Spleen (tissue), 7 donors: Measurements from ENCODE around the gene OR13F1.

Source experiments
- POLR2A ChIP-seq, 3 donors: fragments of 450-650 bp; IDR thresholded peaks; one replicate each; pipeline ENCODE4 v1.5.1; 2017; ENCODE audit warnings: antibody characterized with exemption in 3 of 3, mild to moderate bottlenecking in 1 of 3
- TF ChIP-seq, protein P1 (sequence below), 11 experiments: fragments of 200-600 bp in 7 of 11; fragments of 450-650 bp in 4 of 11; sonication (generic) in 4 of 11; IDR thresholded peaks in 8 of 11; conservative IDR thresholded peaks in 3 of 11; 1 replicate in 7 of 11; 2 replicates in 4 of 11; pipeline versions ENCODE4 v1.4.0 to v1.8.0; 2016 to 2021; ENCODE audit warnings: antibody characterized with exemption in 11 of 11, inconsistent platforms in 4 of 11, mild to moderate bottlenecking in 1 of 11
- donor health status: DM: no; HTN: no; CAD: no; lungs with moderate emphysema.
- donor health status: DM: no; HTN: no; CAD: no.
- donor health status: DM: no; HTN: no; CAD: no.

DNA sequence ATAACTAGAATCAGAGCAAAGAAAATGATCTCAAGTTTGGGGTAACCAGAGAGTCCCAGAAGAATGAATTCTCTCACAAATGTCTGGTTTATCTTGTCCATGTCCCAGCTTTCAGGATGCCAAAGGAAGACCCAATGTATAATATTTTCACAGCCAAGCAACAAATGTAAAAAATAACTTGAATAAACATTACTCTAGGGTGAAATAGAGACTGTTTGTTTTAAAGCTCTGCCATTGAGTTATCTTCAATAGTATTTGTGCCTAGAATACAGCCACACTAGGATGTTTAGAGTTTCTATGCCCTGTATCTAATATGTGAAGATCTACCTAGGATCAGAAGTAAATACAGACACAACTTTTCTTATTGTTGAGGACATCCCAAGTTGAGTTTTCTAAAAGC is 23.0 kb downstream of the OR13F1 start, which contains the start of gene OR13C4:
- TF ChIP-seq, protein P1, sequence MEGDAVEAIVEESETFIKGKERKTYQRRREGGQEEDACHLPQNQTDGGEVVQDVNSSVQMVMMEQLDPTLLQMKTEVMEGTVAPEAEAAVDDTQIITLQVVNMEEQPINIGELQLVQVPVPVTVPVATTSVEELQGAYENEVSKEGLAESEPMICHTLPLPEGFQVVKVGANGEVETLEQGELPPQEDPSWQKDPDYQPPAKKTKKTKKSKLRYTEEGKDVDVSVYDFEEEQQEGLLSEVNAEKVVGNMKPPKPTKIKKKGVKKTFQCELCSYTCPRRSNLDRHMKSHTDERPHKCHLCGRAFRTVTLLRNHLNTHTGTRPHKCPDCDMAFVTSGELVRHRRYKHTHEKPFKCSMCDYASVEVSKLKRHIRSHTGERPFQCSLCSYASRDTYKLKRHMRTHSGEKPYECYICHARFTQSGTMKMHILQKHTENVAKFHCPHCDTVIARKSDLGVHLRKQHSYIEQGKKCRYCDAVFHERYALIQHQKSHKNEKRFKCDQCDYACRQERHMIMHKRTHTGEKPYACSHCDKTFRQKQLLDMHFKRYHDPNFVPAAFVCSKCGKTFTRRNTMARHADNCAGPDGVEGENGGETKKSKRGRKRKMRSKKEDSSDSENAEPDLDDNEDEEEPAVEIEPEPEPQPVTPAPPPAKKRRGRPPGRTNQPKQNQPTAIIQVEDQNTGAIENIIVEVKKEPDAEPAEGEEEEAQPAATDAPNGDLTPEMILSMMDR (IDR thresholded peaks at IDR 0.05 in 8 of 11, conservative IDR thresholded peaks at IDR 0.05 in 3 of 11) = no peak
- no peak for TF ChIP-seq POLR2A (IDR thresholded peaks at IDR 0.05)
